CD4-positive, alpha-beta T cell treated with Interleukin-4 for 4 hours (primary cell): ENCODE data around the gene OPCML.

Experiments used
- DNase-seq: peaks from one replicate; pipeline ENCODE4 v3.0.0-alpha.2; 2020

The OPCML gene

DNA sequence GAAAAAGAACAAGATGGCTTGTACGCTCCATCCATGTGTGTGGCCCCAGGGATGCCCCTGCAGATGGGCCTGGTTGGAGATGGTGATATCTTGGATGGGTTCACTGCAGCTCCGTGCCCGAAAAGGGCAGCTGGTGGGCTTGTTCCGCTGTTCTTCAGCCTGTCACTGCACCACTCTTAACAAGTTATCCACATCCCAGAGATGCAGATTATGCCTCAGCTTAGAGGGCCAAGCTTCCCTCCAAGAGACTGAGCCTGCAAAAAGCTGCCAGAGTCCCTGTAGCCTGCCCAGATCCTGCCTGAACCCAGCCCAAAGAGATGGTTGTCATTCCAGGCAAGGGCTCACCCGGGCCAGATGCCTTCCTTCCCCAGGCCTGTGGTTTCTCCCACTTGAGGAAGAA, 308.0 kb downstream of the OPCML start:
- DNase-seq = no peak

- DNase-seq = no peak
These were observed 309.6 kb downstream of the OPCML start for GRCh38 chr11:133222425-133223330.

DNA sequence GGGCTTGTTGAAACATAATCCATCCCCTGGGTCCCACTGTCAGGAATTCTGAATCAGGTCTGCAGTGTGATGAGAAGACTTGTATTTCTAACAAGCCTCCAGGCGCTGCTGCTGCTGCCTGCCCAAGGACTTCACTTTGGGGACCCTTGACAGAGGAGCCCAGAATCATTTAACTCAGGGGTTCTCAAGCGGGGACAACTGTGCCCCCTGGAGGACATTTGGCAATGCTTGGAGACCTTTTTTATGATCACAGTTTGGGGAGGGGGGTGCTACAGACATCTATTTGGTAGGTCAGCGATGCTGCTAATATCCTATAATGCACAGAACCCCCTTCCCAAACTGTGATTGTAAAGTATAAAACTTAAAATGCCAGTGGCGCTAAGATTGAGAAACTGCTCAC, 312.8 kb downstream of the OPCML start:
- no peak for DNase-seq

DNA sequence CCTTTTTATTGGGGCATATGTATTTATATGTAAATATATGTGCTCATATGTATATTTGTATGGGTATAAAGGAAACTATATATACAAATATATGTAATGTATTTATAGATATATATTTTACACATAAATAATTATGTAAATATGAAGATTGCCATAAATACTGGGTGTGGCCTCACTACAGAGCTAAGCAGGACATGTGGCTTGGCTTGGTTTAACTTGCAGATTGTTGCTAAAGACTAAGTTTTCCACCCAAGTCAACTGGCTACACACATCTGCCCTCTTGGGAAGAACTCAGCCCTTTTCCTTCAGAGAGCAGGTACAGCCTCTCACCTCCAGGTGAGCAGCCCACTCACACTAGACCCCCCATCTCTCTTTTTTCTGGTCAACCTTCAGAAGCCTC, 315.5 kb downstream of the OPCML start:
- DNase-seq = no peak

DNA sequence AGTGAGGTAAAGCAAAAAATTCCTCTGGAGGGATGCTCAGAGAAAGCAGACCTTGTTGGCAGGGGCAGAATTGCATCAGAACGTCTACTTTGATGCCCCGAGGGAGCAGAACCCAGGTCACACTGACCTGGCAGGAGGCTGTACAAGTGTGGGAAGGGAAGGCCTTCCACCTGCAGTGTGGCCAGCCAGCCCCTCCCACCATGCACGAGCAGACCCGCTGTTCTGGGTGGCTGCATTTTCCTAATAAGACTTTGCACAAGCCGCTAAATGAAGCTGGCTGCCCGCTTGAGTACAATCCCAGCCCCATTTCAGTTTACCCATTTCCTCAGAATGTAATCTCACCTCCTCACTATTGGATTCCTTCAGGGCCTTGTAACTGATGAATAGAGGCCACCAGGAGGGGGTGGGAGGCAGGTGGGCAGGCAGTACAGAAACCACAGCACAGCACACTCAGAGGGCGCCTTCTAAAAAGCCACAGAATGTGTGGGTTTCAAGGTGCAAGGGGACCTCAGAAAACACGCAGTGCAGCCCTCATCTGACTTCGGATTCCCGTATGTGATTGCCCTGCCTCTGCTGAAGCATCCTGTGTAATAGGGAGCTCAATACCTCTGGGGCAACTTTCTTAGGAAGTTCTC, 316.6 kb downstream of the OPCML start:
- DNase-seq = no peak

DNA sequence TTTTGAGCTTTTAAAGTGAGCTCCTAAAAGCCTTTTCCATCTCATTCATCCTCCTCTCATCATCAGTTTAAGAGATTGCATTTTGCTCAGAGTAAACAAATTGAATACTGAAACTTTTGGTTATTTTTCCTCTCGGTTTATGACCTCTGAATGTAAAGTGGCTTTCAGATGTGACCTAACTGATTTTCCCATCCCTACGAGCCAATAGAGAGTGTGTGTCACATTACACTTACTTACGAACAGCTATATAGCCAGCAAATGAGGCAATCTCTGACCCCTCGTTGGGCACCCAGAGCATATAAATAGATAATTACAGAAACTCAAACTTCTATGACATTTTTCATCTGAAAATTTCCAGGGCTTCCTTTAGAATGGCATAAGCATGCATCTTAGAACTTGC, 317.7 kb downstream of the OPCML start:
- no peak for DNase-seq

DNA sequence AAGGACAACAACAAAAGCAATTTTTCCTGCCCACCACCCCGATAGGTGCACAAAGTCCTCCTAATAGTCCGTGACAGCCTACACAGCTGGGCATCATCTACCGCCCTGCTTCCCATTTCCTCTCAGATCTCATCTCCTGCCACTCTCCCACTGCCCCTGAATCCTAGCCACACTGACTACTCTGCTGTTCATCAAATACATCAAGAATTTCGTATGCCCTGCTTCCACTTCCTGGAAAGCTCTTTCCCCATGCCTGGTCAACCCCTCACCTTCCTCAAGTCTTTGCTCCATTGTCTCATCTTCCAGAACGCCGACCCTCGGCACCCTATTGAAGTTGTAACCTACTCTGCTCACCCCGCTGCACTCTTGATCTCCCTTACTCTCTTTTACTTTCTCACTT, 320.1 kb downstream of the OPCML start:
- DNase-seq = no peak

DNA sequence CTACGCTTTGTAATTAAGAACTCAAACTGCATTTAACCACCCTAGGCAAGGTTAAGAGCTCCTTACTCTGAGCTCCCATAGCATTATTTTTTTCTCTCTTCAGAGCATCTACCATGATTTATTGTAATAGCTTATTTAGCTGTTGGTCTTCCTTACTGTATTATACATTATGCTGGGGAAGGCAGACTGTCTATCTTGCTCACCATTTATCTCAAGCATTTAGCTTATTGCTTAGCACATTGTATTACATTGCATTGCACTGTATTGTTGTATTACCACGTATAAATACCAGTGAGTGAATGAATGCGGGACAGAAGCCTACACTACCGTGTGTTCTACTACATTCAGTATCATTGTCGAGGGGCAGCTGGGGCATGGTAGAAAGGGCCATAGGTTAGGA, 324.3 kb downstream of the OPCML start:
- no peak for DNase-seq

DNA sequence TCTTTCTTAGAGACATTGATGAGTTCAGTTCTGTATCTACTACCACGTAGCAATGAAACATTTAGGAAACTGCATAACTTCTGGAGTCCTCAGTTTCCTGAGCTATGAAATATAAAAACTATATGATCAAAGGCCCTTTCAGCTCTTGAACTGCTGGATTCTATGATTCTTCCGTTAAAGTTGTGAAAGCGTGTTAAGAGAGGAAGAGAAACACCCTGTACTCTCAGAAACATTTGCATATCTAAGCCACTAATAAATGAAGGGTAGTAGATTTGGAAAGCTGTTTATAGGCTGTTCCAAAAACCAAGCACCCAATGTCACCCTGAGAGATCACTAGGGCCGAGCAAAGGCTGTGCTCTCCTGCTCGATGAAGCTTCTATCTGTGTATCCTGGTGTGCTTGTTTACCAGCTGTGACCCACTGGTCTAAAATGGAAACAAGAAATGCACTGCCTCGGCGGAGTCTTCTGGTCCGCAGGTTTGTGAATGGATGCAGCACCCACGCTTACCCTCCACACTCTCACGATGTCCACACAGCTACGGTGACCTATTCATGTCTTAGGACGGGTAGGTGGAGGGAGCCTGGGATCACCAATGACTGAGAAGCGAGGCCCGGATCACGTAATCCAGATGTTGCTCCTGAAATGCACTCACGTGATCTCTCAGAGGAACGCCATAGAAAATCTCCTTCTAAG, 325.8 kb downstream of the OPCML start:
- no peak for DNase-seq

GRCh38 chr11:133204158-133204557, 328.1 kb downstream of the OPCML start:
- DNase-seq = no peak

DNA sequence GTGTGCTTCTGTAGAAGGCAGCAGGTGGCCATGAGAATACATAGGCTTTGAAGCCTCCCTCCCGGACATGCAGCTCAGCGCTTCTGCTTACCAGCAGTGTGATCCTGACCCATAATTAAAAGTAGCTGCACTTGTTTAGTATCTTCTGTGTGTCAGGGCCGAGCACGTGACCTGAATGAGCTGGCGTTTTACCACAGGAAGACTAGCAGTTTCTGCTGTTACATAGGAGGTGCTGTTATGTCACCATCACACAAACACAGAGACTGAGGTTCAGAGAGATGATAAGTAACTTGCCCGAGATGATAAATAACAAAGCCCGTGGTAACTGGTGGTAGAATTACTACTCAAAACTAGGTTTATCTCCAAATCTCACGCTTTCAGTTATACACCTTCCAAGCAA, 329.5 kb downstream of the OPCML start:
- no peak for DNase-seq

GRCh38 chr11:133198438-133198837, 333.9 kb downstream of the OPCML start:
- DNase-seq = no peak

- DNase-seq = no peak
These were observed 334.9 kb downstream of the OPCML start for GRCh38 chr11:133197425-133197824.

- no peak for DNase-seq
These were observed 340.4 kb downstream of the OPCML start for GRCh38 chr11:133191931-133192330.

- no peak for DNase-seq
These were observed 350.6 kb downstream of the OPCML start for GRCh38 chr11:133181667-133182066.

DNA sequence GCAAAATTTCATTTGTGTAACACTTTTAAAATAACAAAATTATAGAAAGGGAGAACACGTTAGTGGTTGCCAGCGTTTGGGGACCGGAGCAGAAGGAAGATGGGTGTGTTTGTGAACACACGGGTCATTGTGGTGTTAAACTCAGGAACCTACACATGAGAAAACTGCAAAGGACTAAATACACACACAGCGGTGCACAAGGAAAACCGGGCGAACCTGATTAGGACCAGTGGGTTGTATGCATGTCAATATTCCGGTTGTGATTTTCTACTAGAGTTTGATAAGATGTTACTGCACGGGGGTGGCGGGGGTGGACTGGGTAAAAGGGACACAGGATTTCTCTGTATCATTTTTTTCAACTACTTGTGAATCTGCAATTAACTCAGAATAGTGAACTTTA, 351.2 kb downstream of the OPCML start:
- DNase-seq = no peak

DNA sequence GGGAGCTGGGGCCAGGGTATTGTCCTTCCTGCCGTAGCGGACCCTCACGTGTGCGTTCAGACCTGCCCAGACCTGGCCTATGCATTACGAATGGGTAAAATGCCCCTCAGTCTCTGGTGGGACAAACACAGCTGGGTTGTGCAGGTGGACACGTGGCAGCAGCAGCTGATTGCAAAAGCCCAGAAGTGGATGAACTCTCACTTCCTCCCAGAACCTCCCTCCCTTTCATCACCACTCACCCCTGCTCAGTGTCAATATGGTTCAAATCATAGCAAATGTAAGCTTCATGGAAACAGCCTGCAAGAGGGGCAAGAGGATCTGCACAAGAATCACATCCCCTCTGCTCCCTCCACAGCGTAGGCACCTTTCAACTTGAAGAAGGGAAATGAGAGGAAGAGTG, 352.1 kb downstream of the OPCML start:
- no peak for DNase-seq

DNA sequence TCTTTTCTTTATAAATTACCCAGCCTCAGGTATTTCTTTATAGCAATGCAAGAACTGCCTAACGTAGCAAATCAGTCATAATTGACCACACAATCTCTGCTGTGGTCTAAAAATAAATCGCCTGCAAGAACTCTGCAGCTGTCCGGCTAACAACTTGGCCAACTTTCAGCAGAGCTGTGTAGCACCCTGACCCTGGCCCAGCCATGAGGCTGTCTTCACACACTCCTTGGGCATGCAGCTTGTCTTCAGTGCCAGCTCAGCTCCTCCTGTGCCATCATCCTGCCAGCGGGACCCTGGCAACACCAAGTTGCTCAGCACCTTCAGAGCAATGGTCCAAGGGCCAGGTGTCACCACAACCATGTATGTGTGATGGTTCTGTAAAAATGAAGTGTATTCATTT, 355.6 kb downstream of the OPCML start:
- no peak for DNase-seq

DNA sequence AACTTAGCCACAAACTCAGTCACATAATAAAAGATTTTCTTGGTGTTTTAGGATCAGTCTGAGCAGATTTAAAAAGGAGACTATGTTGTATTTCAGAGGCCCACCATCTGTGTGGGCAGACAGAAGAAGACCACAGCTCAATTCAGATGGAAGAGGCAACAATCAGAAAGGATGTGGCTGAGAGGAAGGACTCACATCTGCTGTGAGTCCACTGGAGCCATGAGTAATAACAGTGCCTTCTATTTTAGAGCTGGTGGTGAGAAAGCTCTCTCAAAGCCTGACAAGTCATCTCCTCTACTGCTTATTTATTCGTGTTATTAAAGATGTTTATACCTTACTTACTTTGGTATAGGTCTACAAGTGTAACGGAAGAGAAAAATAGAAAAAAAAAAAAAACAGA, 357.2 kb downstream of the OPCML start:
- no peak for DNase-seq

DNA sequence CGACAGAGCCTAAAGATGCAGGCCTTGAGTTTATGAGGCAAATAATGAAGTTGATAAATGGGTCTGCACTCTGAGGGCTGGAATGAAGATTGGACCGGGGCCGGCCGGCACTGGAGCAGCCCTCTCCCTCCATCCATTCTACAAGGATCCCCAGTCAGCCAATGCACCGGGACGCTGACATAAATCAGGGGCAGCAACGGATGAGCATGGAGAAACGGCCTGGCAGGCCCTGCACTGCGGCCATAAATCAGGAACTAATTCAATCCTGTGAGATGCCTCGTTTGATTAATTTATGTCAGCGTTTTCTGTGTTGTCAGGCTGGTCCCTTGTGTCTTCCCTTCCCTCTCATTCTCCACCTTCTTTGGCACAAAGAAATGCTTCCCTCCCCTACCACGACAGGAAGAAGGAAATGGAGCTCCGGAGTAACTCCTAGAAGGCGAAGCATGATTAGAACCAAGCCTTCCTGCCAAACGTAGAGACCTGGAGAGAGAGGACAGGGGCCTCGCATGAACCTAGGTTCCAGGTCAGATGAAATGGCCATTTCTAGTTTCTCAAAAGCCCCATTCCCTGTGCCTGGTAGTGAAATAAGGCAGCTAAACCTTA, 358.4 kb downstream of the OPCML start:
- DNase-seq = no peak

DNA sequence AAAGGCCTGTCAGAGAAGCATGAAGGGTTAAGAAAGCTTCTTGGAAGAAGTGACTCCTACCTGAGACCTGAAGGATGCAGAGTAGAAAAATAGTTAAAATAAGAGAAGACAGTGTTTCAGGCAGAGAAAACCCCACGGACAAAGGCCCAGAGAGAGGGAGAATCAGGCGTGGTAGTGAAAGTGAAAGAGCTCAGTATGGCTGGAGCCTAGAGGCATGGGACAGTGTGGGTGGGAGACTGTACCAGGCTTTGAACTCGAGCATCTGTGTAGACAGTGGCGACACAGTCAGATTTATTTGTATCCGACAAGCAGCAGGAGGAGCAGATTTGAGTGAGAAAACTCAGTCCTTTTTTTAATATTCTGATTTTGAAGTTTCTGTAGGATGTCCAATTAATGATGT, 360.0 kb downstream of the OPCML start:
- DNase-seq = no peak

GRCh38 chr11:133171374-133171773, 360.9 kb downstream of the OPCML start:
- no peak for DNase-seq

DNA sequence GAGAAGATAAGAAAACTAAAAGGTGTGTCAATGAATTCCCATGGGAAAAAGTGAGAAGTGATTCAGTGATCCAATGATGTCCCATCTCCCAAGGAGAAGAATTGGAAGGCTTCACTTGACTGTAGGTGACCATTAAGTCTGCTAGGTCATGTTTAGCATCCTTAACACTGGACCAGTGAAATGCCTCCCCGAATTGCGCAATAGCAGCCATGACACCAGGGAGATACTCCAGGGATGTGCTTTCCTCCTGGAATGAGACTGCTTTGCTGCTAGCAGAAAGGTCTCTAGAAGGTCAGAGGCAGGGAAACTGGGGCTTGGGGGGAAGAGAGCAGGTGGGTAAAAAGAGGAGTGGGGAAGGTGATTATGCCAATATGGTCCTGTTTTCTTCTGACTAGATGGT, 364.3 kb downstream of the OPCML start:
- no peak for DNase-seq

GRCh38 chr11:133166662-133167061, 365.6 kb downstream of the OPCML start:
- DNase-seq = no peak
